Measurements from ENCODE around the gene KRTAP1-5.

GRCh38 chr17:41073676-41074075 lies 46.7 kb upstream of the KRTAP1-5 start:
- TF ChIP-seq POLR2A (IDR thresholded peaks at IDR 0.05) (no peak), CTCF (IDR thresholded peaks at IDR 0.05) (no peak)
